DMS153 (cell line): ENCODE measurements around the gene TNNC1.

Experiments
- DNase-seq: peaks from one replicate; lab custom pipeline; 2025; lab: John Stamatoyannopoulos, UW

TNNC1 gene

GRCh38 chr3:52458770-52459545 is 5.1 kb upstream of the TNNC1 start:
- no peak for DNase-seq

DNA sequence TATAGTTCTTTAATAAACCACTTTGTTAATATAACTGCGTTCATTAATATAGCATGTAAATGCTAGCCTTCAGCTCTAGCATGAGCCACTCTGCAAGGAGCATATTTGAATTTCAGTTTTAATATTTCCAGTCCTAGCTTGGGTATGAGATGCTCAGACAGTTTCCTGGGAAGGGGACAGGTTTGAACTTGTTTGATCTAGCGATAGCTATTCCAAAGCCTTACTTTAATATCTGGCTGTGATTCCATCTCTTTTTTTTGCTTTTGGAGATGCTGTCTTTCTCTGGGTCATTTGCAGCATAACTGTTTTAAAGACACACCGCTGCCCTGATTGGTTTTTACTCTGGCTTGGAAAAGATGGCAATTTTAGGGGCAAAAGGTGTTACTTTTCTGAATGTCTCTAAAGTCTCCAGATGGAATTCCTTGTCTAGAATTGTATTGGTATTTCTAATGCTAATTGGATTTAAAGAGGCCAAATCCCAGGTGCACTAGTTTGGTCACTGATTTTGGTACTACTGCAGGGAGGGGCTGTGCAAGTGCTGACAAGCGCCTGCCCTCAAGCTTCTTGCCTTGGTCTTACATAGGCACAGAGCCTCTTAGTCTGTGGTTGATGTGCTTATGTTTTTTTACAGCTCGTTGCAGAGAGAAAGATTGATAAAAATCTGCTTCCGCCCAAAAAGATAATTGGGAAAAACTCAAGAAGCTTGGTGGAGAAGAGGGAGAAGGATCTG is 4.4 kb upstream of the TNNC1 start:
- no peak for DNase-seq

DNA sequence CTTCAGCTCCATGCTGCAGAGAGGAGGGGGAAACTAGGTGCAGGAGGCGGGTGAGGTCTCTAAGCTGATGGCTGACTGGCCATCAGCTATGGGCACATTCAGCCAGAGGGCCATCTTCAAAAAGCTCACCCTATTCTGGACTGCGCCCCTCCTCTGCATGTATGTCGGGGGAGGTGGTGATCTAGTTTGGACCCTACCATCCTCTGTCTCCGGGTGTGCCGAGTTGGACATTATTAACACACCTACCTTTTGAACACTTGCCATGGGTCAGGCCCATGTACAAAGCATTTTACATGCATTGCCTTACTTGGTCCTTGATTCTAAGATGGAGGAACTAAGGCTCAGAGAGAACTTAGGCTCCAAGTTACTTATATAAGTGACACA is 3.0 kb upstream of the TNNC1 start:
- no peak for DNase-seq

- no peak for DNase-seq
Measured at GRCh38 chr3:52456169-52456799, 2.4 kb upstream of the TNNC1 start.

- no peak for DNase-seq
Measured at GRCh38 chr3:52455283-52456168, 1.7 kb upstream of the TNNC1 start, which contains the start of gene NISCH. TSS of gene NISCH (plus strand) at chr3:52455604. CDS start at chr3:52455642, 38 bp downstream.

GRCh38 chr3:52454938-52455282 is 1.1 kb upstream of the TNNC1 start:
- no peak for DNase-seq

GRCh38 chr3:52454250-52454937 is 553 bp upstream of the TNNC1 start:
- no peak for DNase-seq

- no peak for DNase-seq
Measured at GRCh38 chr3:52452570-52453221, 1.1 kb downstream of the TNNC1 start.

- DNase-seq, result no peak
Measured at GRCh38 chr3:52452126-52452525, 1.7 kb downstream of the TNNC1 start.

DNA sequence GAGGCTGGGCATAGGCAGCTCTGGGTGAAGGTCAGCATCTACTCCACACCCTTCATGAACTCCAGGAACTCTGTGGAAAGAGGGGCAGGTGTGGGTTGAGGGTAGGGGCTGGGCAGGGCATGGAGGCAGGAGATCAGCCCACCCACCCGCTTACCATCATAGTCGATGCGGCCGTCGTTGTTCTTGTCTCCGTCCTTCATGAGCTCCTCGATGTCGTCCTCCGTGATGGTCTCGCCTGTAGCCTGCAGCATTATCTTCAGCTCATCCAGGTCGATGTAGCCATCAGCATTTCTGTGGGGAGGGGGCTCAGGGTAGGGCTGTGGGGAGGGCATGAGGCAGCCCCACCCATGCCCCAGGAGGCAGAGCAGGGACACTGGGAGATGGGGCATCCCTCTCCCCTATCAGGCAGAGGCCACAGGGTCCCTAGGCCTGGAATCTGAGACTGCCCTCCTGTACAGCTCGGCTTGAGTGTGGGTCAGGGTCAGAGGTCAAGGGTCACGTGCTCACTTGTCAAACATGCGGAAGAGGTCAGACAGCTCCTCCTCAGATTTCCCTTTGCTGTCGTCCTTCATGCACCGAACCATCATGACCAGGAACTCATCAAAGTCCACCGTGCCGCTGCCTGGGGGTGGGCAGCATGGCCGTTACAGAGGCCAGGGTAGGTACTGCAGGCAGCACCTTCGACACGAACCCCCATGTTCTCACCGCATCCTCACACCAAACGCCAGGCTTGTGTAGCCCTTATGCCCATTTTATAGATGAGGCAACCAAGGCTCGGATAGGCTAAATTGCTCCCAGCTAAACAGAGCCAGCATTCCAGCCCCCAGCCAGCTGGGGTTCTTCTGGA is 2.4 kb downstream of the TNNC1 start:
- DNase-seq, result no peak

- no peak for DNase-seq
Measured at GRCh38 chr3:52450489-52451236, 3.2 kb downstream of the TNNC1 start.

DNA sequence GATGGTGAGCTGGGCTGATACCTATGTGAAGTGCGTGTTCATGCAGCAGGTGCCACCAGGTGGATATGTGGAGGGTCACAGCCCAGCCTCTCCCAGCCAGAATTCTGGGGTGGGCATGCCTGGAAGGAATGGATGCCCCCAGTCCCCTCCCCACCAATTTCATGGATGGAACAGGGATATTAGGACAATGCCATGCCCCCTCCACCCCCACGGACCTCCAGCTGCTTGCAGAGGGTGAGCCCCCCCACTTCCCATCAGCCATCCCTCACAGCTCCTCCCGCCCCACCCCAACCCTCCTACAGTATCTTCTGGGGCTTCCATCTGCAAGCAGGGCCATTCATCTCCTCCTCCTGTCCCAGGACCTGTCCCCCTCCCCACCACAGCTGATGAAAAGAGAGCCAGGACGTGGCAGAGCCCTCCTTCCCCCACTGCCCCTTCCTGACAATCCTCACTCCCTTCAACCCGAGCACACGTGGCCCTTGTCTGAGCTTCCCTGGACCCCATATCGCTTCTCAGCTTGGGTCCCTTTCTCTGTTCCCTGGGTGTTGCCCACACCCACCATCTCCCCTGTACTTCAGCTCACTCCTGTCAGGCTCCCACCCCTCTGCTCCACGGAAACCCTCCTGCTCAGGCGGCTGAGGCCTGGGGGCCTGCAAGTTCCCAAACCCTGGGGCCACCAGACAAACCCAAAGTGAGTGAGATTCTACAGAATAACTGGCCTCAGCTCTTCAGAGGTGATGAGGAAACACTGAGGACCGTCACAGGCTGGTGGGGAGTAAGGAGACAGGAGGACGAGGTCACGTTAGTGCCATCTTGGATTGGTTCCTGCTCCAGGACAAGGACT is 6.1 kb downstream of the TNNC1 start:
- no peak for DNase-seq

- no peak for DNase-seq
Measured at GRCh38 chr3:52446631-52447511, 7.0 kb downstream of the TNNC1 start.

- DNase-seq, result no peak
Measured at GRCh38 chr3:52446042-52446441, 7.8 kb downstream of the TNNC1 start.

DNA sequence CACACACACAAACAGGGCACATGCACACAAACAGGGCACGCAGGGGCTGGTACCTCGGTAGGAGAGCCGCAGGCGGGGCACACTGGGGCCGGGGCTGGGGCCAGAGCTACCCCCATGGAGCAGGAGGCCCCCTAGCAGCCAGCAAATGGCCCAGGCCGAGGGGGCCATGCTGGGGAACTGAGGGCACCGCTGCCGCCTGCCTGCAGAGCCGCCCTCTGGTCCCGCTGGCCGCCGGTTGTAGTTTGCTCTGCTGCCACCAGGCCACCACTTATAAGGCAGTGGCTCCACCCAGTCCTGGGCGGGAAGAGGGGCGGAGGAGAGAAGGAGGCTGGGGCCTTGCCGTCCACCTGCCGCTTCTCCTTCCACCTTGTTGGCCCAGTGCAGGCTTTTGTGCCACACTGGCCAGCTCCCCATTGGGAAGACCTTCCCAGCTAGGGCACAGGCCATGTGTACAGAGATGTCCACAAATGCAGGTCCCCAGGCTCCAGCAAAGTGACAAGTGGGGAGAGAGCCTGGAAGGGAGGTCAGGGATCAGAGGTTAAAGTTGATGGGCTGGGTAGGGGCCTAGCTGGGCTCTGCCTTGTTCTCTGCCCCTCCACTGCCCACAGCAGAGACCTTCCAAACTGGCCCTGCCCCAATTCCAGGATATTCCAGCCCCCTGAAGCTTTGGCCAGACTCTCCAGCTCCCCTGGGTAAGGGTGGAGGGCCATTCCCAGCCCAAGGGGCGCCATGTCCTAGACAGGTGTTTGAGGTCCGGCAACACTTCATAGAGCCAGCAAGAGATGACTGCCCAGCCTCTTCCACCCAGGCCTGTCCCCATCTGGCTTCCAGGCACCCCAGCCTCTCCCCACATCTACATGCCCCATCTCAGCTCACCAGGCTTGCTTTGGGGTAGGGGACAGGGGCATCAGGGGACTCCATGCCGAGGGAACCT is 8.7 kb downstream of the TNNC1 start, which contains the start of gene SEMA3G:
Gene SEMA3G (minus strand): TSS at position 244 of the 934 bp plus-strand sequence. CDS start 76 bp downstream, at position 168.
- no peak for DNase-seq
